GM13976 (cell line): ENCODE results near the gene PDHB.

Experiments
- DNase-seq: peaks from one replicate; pipeline ENCODE4 v3.0.0; 2012; ENCODE audit warnings: low spot score
- in situ Hi-C: fragments of 300-500 bp; cut with MboI; formaldehyde crosslinking; loops from one replicate; pipeline ENCODE4 v1.12.0; 2022; ENCODE audit warnings: low sequenced_read_pairs, mixed read lengths, inconsistent platforms; ENCODE audit not compliant: unreplicated experiment
- TF ChIP-seq, protein P1 (sequence below): IDR thresholded peaks from 2 replicates; pipeline ENCODE4 v1.5.1; 2012; ENCODE audit warnings: borderline replicate concordance, mild to moderate bottlenecking; ENCODE audit not compliant: insufficient read depth; ENCODE audit errors: extremely low read depth, missing control alignments, control extremely low read depth

PDHB gene

DNA sequence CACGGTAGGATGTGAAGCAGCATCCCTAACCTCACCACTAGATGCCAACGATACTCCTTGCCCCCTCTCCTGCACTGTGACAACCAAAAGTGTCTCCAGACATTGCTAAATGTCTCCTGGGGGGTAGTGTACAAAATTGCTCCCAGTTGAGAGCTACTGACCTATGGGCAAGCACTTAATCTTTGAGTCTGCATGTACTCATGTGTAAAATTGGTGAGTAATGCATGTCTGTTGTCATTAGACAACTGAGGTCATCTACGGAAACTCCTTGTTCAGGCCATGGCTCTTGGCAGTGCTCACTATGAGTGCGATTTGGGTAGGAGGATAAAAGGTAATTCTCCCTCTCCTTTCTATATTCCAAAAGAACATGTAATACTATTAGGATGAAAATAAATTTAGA, 29.2 kb downstream of the PDHB start:
- in situ Hi-C loops = no loop called here
- TF ChIP-seq, protein P1, sequence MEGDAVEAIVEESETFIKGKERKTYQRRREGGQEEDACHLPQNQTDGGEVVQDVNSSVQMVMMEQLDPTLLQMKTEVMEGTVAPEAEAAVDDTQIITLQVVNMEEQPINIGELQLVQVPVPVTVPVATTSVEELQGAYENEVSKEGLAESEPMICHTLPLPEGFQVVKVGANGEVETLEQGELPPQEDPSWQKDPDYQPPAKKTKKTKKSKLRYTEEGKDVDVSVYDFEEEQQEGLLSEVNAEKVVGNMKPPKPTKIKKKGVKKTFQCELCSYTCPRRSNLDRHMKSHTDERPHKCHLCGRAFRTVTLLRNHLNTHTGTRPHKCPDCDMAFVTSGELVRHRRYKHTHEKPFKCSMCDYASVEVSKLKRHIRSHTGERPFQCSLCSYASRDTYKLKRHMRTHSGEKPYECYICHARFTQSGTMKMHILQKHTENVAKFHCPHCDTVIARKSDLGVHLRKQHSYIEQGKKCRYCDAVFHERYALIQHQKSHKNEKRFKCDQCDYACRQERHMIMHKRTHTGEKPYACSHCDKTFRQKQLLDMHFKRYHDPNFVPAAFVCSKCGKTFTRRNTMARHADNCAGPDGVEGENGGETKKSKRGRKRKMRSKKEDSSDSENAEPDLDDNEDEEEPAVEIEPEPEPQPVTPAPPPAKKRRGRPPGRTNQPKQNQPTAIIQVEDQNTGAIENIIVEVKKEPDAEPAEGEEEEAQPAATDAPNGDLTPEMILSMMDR = no peak
- DNase-seq = no peak

DNA sequence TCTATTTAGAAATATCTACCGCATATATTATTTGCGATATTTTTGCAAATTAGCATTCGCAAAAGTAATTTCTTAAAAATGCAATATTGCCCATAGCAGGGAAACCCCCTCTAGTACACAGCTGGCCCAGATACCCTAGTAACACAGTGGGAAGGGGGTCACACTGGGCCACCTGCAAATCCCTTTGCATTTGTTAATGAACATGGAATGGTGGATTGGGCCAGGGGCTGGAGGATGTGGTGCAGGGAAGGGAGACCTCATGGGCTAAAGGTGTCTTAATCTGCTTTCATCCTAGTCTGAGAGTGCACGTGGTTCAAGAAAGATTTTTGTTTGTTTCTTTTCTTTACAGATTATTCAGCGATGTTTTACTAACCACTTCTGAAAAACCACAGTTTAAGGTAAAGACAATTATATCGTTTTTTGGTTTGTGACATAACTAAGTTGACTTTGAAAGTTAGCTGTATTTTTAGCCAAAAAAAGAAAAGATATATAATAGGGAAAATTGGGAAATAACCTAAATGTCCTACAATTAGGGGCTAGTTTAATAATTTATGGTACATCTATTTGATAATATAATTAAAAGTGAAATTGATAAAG, 30.0 kb downstream of the PDHB start:
- TF ChIP-seq, protein P1 = no peak
- DNase-seq = no peak
- in situ Hi-C loops = no loop called here

DNA sequence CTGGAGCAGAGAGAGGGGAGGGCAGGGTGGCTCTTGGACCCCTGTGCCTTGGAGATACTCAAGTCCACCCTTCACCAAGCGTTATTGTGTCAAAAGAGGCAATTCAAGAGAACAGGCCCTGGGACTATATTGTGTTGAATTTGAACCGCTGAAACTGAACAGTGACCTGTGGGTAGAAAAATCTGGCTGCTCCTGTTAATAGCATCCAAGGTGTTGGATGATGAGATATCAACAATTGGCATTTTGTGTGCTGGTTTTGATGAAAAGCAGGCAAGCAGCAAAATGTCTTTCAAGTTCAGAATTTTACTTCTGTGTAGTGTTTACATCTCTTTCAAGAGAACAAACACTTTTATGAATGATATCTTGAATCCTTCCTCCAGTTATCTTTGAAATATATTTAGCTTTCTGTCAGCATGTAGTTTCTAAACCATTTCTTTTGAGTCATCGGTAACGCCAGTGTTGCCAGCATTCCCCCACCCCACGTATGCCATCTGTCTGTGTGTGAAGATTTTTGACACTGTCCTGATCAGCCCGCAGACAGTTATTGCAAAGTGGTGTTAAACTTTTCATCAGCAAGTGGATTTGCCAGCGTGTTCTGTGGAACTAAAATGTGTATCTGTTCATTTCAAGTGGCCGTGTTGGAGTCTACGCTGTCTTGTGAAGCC, 34.8 kb downstream of the PDHB start:
- no peak for DNase-seq
- in situ Hi-C loops = no loop called here
- TF ChIP-seq, protein P1 = no peak

DNA sequence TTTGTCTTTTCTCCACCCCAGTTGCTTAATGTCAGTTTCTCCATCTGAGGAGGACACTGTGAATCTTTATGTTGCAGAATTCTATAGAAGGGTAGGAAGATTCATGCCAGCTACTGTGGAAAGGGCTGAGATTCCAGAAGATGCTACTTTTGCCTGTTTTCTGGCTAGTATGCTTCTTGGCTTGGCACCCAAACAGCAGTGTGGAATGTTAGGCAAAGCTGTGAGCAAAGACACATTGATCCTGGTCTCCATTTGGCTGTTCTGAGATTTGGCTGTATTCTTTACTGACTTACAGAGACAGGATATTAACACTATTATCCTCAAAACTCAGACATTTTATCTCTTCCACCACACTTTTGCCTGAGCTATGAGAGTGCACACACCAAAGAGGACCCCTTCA, 39.3 kb downstream of the PDHB start:
- in situ Hi-C loops = no loop called here
- TF ChIP-seq, protein P1 = no peak
- no peak for DNase-seq

DNA sequence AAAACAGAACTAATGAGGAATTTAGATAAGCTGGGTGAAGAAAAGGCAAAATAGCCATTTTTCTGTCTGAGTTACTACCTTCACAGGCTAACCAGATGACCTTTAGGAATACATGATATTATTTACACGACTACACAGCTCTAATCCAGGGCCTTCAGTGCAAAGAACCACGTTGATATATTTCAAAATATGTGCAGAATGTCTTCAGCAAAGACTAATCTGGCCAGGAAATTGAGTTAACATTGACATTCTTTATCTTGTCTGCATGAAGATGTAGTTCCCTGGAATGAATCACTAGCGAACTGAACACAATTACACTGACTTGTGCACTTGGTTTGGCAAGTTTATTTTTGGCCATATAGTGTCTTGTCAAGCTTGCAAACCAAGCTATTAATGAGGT, 41.5 kb downstream of the PDHB start:
- DNase-seq = no peak
- TF ChIP-seq, protein P1 = no peak
- in situ Hi-C loops = no loop called here

DNA sequence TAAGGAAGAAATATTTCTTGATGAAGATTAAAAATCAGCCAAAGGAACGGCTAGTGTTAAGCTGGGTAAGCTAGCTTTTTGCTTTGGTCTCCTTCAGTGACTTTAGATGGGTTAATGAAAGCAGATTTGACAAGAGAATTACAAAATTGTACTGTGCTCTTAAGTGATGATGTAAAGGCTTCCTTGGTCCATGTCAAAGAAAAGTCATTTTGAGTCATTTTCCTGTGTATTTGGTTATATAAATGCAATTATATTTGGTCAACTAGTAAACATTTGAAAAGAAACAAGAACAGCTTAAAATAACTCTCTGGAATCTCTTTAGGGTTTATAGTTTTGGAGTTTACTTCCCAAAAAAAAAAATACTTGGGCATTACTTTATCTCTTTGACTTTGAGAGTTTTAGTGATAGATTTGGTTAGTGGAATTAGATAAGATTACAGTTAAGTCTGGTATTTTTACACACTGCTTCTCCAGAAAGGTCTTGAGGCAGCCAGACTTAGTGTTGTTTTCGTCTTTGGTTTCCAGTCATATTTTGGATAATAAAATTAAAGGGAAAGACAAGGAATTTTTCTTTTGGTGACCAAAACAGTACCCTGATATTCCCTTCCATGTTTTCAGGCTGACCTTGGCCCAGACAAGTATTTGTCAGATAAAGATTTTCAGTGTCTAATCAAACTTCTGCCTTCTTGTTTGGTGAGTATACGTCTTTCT, 42.3 kb downstream of the PDHB start:
- DNase-seq = no peak
- in situ Hi-C loops = no loop called here
- TF ChIP-seq, protein P1 = no peak
